Kidney epithelial cell (primary cell): ENCODE data around the gene IGFBP2. TPM values are rescaled to one million over a fixed set of nuclear protein-coding genes. Genes with fewer than 3 reads are reported as not detected.
"Not testable (repeated sequence)": the region's sequence is repeated elsewhere in the genome, so short reads cannot be mapped to it uniquely, and the experiment has no call there.

Experiments used
- DNase-seq: peaks from one replicate; pipeline ENCODE4 v3.0.0-alpha.2; 2010; ENCODE audit warnings: low read depth
- H3K27me3 ChIP-seq: 2 replicates; pipeline ENCODE4 v1.6.0; 2011; ENCODE audit warnings: low read length; ENCODE audit not compliant: control insufficient read depth, insufficient read depth
- H3K36me3 ChIP-seq: 2 replicates; pipeline ENCODE4 v1.5.1; 2011; ENCODE audit warnings: low read length; ENCODE audit not compliant: control insufficient read depth, insufficient read depth
- H3K4me3 ChIP-seq: 2 replicates; pipeline ENCODE4 v1.5.1; 2011; ENCODE audit warnings: low read depth, mild to moderate bottlenecking, control low read depth, low read length
- CTCF ChIP-seq: IDR thresholded peaks from 2 replicates; pipeline ENCODE4 v1.5.1; 2011; ENCODE audit warnings: mild to moderate bottlenecking, moderate library complexity, low read length, control low read depth, inconsistent platforms; ENCODE audit not compliant: insufficient read depth, poor library complexity, severe bottlenecking
- total RNA-seq: library from RNA; depleted of rRNA; stranded (reverse); fragments of >200 nt; gene quantifications from 2 replicates; pipeline ENCODE4 v1.2.3, GENCODE V29; 2015

The IGFBP2 gene
- total RNA-seq, 1 donor from 2014 or later, result 298 TPM

- Histone ChIP-seq H3K4me3 (no peak overlapping the region), H3K36me3 (no peaks in the 10 kb centered on the region), H3K27me3 (peaks cover 2% of the 10 kb centered on the region)
- DNase-seq, result no peak
- TF ChIP-seq CTCF, result no peak
These were observed 43.4 kb upstream of the IGFBP2 start for GRCh38 chr2:216589791-216590190.

GRCh38 chr2:216590780-216591179, 42.4 kb upstream of the IGFBP2 start:
- no peak for DNase-seq
- TF ChIP-seq CTCF, result no peak
- H3K4me3 ChIP-seq, result no peak overlapping the region
- H3K27me3 ChIP-seq, result peaks cover 2% of the 10 kb centered on the region
- no peaks in the 10 kb centered on the region for H3K36me3 ChIP-seq

- TF ChIP-seq CTCF, result no peak
- H3K36me3 ChIP-seq, result no peaks in the 10 kb centered on the region
- peaks cover 2% of the 10 kb centered on the region for H3K27me3 ChIP-seq
- no peak overlapping the region for H3K4me3 ChIP-seq
- no peak for DNase-seq
These were observed 41.7 kb upstream of the IGFBP2 start for GRCh38 chr2:216591480-216591879.

GRCh38 chr2:216594081-216594480, 39.1 kb upstream of the IGFBP2 start:
- TF ChIP-seq CTCF, result no peak
- no peak for DNase-seq
- no peaks in the 10 kb centered on the region for H3K36me3 ChIP-seq
- no peaks in the 10 kb centered on the region for H3K27me3 ChIP-seq
- H3K4me3 ChIP-seq, result no peak overlapping the region

GRCh38 chr2:216596236-216596979, 36.8 kb upstream of the IGFBP2 start:
- Histone ChIP-seq H3K36me3 (no peaks in the 10 kb centered on the region), H3K27me3 (no peaks in the 10 kb centered on the region), H3K4me3 (no peak overlapping the region)
- no peak for DNase-seq
- TF ChIP-seq CTCF, result no peak

- Histone ChIP-seq H3K27me3 (no peaks in the 10 kb centered on the region), H3K4me3 (no peak overlapping the region), H3K36me3 (no peaks in the 10 kb centered on the region)
- no peak for DNase-seq
- no peak for TF ChIP-seq CTCF
These were observed 36.2 kb upstream of the IGFBP2 start for GRCh38 chr2:216596980-216597509.

GRCh38 chr2:216597825-216598224, 35.4 kb upstream of the IGFBP2 start:
- H3K4me3 ChIP-seq, H3K36me3 ChIP-seq, H3K27me3 ChIP-seq, DNase-seq: not testable (repeated sequence)
